IMR-90 (cell line): ENCODE measurements around the gene PARG. TPM values are rescaled to one million over a fixed set of nuclear protein-coding genes. Genes with fewer than 3 reads are reported as not detected.

Experiments used
- ATAC-seq: fragments of 200-7000 bp; cut with Tn5 transposase; 2 replicates; pipeline ENCODE4 v1.9.1; 2020; ENCODE audit warnings: low read depth, mild to moderate bottlenecking, moderate library complexity
- BruUV-seq: library from RNA; stranded (reverse); fragments of 400-500 nt; replicated peaks from 2 replicates; lab custom pipeline; 2021; lab: Mats Ljungman, UMichigan
- CTCF ChIA-PET: fragments of 300-600 bp; formaldehyde crosslinking; extraction: SDS; loops from one replicate; lab custom pipeline; 2021; ENCODE audit warnings: antibody characterized with exemption; lab: Yijun Ruan, JAX
- POLR2A ChIA-PET: fragments of 300-600 bp; sonication (Branson Sonifier 250); formaldehyde crosslinking; loops from one replicate; lab custom pipeline; 2022; ENCODE audit warnings: antibody characterized with exemption; ENCODE audit not compliant: unreplicated experiment; lab: Charles Lee
- DNase-seq: peaks from one replicate; pipeline ENCODE4 v3.0.0; 2013
- H2AFZ ChIP-seq: replicated peaks from 2 replicates; pipeline ENCODE3; 2013; ENCODE audit warnings: low read length, mild to moderate bottlenecking; ENCODE audit not compliant: poor library complexity
- H2AK5ac ChIP-seq: 2 replicates; pipeline ENCODE4 v1.6.1; 2013; ENCODE audit warnings: low read depth, low read length, inconsistent platforms
- H2AK9ac ChIP-seq: replicated peaks from 2 replicates; pipeline ENCODE3; 2013; ENCODE audit warnings: mild to moderate bottlenecking, low read depth, low read length, moderate library complexity; ENCODE audit not compliant: poor library complexity
- H2BK120ac ChIP-seq: 2 replicates; pipeline ENCODE4 v1.6.1; 2013; ENCODE audit warnings: low read depth, low read length, inconsistent platforms
- H2BK15ac ChIP-seq: 3 replicates; pipeline ENCODE4 v1.6.1; 2013; ENCODE audit warnings: low read depth, low read length, inconsistent platforms
- H2BK20ac ChIP-seq: 2 replicates; pipeline ENCODE4 v1.6.1; 2013; ENCODE audit warnings: low read depth, mild to moderate bottlenecking, inconsistent platforms, low read length, moderate library complexity
- H2BK5ac ChIP-seq: 2 replicates; pipeline ENCODE4 v1.6.1; 2013; ENCODE audit warnings: mild to moderate bottlenecking, low read depth, low read length, inconsistent platforms; ENCODE audit not compliant: poor library complexity, severe bottlenecking
- H3K14ac ChIP-seq: replicated peaks from 2 replicates; pipeline ENCODE4 v1.6.1; 2013; ENCODE audit warnings: low read depth, low read length, inconsistent platforms
- H3K18ac ChIP-seq: 2 replicates; pipeline ENCODE4 v1.6.1; 2013; ENCODE audit warnings: low read depth, low read length, control low read depth
- H3K23ac ChIP-seq: 2 replicates; pipeline ENCODE4 v1.6.1; 2013; ENCODE audit warnings: low read depth, low read length, inconsistent platforms
- H3K27ac ChIP-seq: 2 replicates; pipeline ENCODE4 v1.5.1; 2013; ENCODE audit warnings: mild to moderate bottlenecking, control low read depth, low read length; ENCODE audit not compliant: insufficient read depth
- H3K27me3 ChIP-seq: 2 replicates; pipeline ENCODE4 v1.6.1; 2013; ENCODE audit warnings: low read length; ENCODE audit not compliant: control insufficient read depth, insufficient read depth
- H3K36me3 ChIP-seq: 2 replicates; pipeline ENCODE4 v1.6.1; 2013; ENCODE audit warnings: low read length, mixed read lengths; ENCODE audit not compliant: control insufficient read depth, insufficient read depth
- H3K4ac ChIP-seq: 2 replicates; pipeline ENCODE4 v1.6.1; 2013; ENCODE audit warnings: low read depth, low read length, inconsistent platforms
- H3K4me1 ChIP-seq: 2 replicates; pipeline ENCODE4 v1.6.1; 2013; ENCODE audit warnings: low read length, mixed read lengths; ENCODE audit not compliant: control insufficient read depth, insufficient read depth
- H3K4me2 ChIP-seq: 2 replicates; pipeline ENCODE4 v1.6.1; 2013; ENCODE audit warnings: low read depth, mild to moderate bottlenecking, control low read depth, low read length, moderate library complexity
- H3K4me3 ChIP-seq: 2 replicates; pipeline ENCODE4 v1.5.1; 2013; ENCODE audit warnings: low read depth, mild to moderate bottlenecking, control low read depth, low read length, moderate library complexity; ENCODE audit not compliant: insufficient read depth
- H3K56ac ChIP-seq: 2 replicates; pipeline ENCODE4 v1.6.1; 2013; ENCODE audit warnings: low read length, inconsistent platforms; ENCODE audit not compliant: insufficient read depth; ENCODE audit errors: extremely low read depth
- H3K79me1 ChIP-seq, 2 experiments: 2 replicates each; pipeline ENCODE4 v1.6.1; 2013; ENCODE audit warnings: low read length in 2 of 2, inconsistent platforms in 1 of 2, low read depth in 1 of 2
- H3K9ac ChIP-seq: 2 replicates; pipeline ENCODE4 v1.6.1; 2013; ENCODE audit warnings: low read depth, low read length, control low read depth
- H3K9me1 ChIP-seq: 2 replicates; pipeline ENCODE4 v1.6.1; 2013; ENCODE audit warnings: low read length, inconsistent platforms; ENCODE audit not compliant: insufficient read depth
- H3K9me3 ChIP-seq: 2 replicates; pipeline ENCODE4 v1.6.1; 2013; ENCODE audit warnings: low read length; ENCODE audit not compliant: control insufficient read depth, insufficient read depth
- H4K20me1 ChIP-seq: 2 replicates; pipeline ENCODE4 v1.6.1; 2013; ENCODE audit warnings: low read length, inconsistent platforms; ENCODE audit not compliant: insufficient read depth
- H4K5ac ChIP-seq: 2 replicates; pipeline ENCODE4 v1.6.1; 2013; ENCODE audit warnings: mild to moderate bottlenecking, low read depth, low read length, control low read depth
- H4K8ac ChIP-seq, 2 experiments: 2 replicates each; pipeline ENCODE4 v1.6.1; 2013; ENCODE audit warnings: low read depth in 2 of 2, low read length in 2 of 2, control low read depth in 1 of 2, inconsistent platforms in 1 of 2
- H4K91ac ChIP-seq: 2 replicates; pipeline ENCODE4 v1.6.1; 2013; ENCODE audit warnings: low read depth, low read length, inconsistent platforms; ENCODE audit not compliant: insufficient read depth
- CHD1 ChIP-seq: IDR thresholded peaks from 2 replicates; pipeline ENCODE4 v1.6.1; 2012; ENCODE audit warnings: low read depth, low read length, improper control_type of control experiment
- FOS ChIP-seq: fragments of 150-350 bp; IDR thresholded peaks from 2 replicates; pipeline ENCODE4 v1.6.1; 2016; ENCODE audit warnings: low read depth, low read length
- MAZ ChIP-seq: IDR thresholded peaks from 2 replicates; pipeline ENCODE4 v1.6.1; 2012; ENCODE audit warnings: low read depth, mild to moderate bottlenecking, low read length, improper control_type of control experiment, moderate library complexity, borderline replicate concordance
- MXI1 ChIP-seq: IDR thresholded peaks from 2 replicates; pipeline ENCODE4 v1.6.1; 2012; ENCODE audit warnings: low read depth, mild to moderate bottlenecking, low read length, moderate library complexity, borderline replicate concordance
- NFE2L2 ChIP-seq: fragments of 150-350 bp; IDR thresholded peaks from 2 replicates; pipeline ENCODE4 v1.6.1; 2016; ENCODE audit warnings: low read depth, mild to moderate bottlenecking, low read length
- POLR2A ChIP-seq: IDR thresholded peaks from 2 replicates; pipeline ENCODE4 v1.6.1; 2012; ENCODE audit warnings: mild to moderate bottlenecking, low read depth, low read length
- RCOR1 ChIP-seq: IDR thresholded peaks from 2 replicates; pipeline ENCODE4 v1.6.1; 2012; ENCODE audit warnings: mild to moderate bottlenecking, low read length, improper control_type of control experiment; ENCODE audit not compliant: insufficient replicate concordance
- WGBS, 2 experiments: methylation state at CpG; one replicate each; pipeline versions ENCODE4 v1.1.5 to v1.1.7; 2013; ENCODE audit warnings: missing lambda C conversion rate in 2 of 2; ENCODE audit not compliant: insufficient read length in 1 of 2; ENCODE audit errors: extremely low coverage in 2 of 2; 5-methylcytosine and 5-hydroxymethylcytosine counted together
- dilution Hi-C: fragments of 300-500 bp; cut with HindIII; formaldehyde crosslinking; loops from one replicate; pipeline ENCODE4 v1.14.3; 2018; ENCODE audit warnings: low sequenced_read_pairs; ENCODE audit not compliant: unreplicated experiment
- in situ Hi-C: fragments of 300-500 bp; cut with MboI; formaldehyde crosslinking; loops from 3 replicates; pipeline ENCODE4 v1.14.3; 2019; ENCODE audit warnings: low sequenced_read_pairs, inconsistent platforms, mixed read lengths
- intact Hi-C: fragments of 100-400 bp; cut with micrococcal nuclease; formaldehyde crosslinking; loops from 2 replicates; pipeline ENCODE4 v1.10.0; 2022
- polyA plus RNA-seq, 3 experiments: library from polyadenylated mRNA; depleted of rRNA; stranded (reverse); fragments of >200 nt; gene quantifications; 2 replicates each; pipeline ENCODE4 v1.2.3, GENCODE V29; 2012; ENCODE audit warnings: low replicate concordance in 1 of 3
- total RNA-seq: library from RNA; depleted of rRNA; stranded (reverse); fragments of >200 nt; gene quantifications from 2 replicates; pipeline ENCODE4 v1.2.3, GENCODE V29; 2012
- TF ChIP-seq, protein P1 (sequence below): fragments of 150-350 bp; IDR thresholded peaks from 2 replicates; pipeline ENCODE4 v1.6.1; 2017; ENCODE audit warnings: mild to moderate bottlenecking, antibody characterized with exemption, low read length, low read depth
- TF ChIP-seq, protein P2 (sequence below): conservative IDR thresholded peaks from 2 replicates; pipeline ENCODE4 v1.5.1; 2012; ENCODE audit warnings: mild to moderate bottlenecking, low read depth, low read length, improper control_type of control experiment

PARG gene
- total and polyA plus RNA-seq, 2 of the 4 experiments (the other 2 are of a cell fraction), result 8.6 to 24.4 TPM

DNA sequence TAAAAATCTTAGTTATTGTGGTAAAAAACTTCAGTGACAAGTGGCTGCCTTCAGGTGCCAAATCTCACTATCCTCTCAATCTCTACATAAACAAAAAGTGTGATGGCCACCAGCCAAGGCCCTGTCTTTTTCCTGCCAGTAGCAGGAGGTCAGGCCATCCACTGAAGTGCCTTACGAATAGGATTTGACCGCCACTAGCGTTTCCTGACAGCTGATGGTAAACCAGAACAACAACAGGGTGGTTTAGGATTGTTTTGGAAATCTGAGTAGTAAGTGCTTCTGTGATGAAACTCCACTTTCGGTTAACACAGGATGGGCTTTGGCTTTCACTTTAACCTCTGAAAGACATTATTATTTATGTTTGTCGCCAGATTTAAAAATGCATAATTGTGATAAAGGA lies 124.0 kb downstream of the PARG start:
- H3K4me1 ChIP-seq, result no peaks in the 10 kb centered on the region
- no peaks in the 10 kb centered on the region for H3K9me3 ChIP-seq
- no peak overlapping the region for H3K27ac ChIP-seq
- ChIA-PET CTCF (no interaction called here), POLR2A (no interaction called here)
- no peak overlapping the region for H4K91ac ChIP-seq
- no TSS peak for BruUV-seq
- H3K9me1 ChIP-seq, result no peaks in the 10 kb centered on the region
- H2BK5ac ChIP-seq, result no peak overlapping the region
- H3K4me2 ChIP-seq, result no peak overlapping the region
- no peak overlapping the region for H3K9ac ChIP-seq
- dilution Hi-C loops (no loop called here), intact Hi-C loops (no loop called here), in situ Hi-C loops (no loop called here)
- H3K4me3 ChIP-seq, result no peak overlapping the region
- no peak overlapping the region for H4K8ac ChIP-seq
- no peak for DNase-seq
- H3K36me3 ChIP-seq, result peaks cover 13% of the 10 kb centered on the region
- no peak overlapping the region for H4K5ac ChIP-seq
- H3K56ac ChIP-seq, result no peak overlapping the region
- no peaks in the 10 kb centered on the region for H3K27me3 ChIP-seq
- no CpG with 5 or more reads among the region's 5 CpGs for WGBS, 2 experiments
- H2AFZ ChIP-seq, result no peak overlapping the region
- no peak overlapping the region for H3K4ac ChIP-seq
- no peaks in the 10 kb centered on the region for H4K20me1 ChIP-seq
- no peak overlapping the region for H2AK5ac ChIP-seq
- no peak overlapping the region for H2BK120ac ChIP-seq
- H2AK9ac ChIP-seq, result no peak overlapping the region
- TF ChIP-seq MAZ (no peak), RCOR1 (no peak), CHD1 (no peak), MXI1 (no peak), POLR2A (no peak), NFE2L2 (no peak), FOS (no peak)
- TF ChIP-seq, protein P1, sequence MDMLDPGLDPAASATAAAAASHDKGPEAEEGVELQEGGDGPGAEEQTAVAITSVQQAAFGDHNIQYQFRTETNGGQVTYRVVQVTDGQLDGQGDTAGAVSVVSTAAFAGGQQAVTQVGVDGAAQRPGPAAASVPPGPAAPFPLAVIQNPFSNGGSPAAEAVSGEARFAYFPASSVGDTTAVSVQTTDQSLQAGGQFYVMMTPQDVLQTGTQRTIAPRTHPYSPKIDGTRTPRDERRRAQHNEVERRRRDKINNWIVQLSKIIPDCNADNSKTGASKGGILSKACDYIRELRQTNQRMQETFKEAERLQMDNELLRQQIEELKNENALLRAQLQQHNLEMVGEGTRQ, result no peak
- TF ChIP-seq, protein P2, sequence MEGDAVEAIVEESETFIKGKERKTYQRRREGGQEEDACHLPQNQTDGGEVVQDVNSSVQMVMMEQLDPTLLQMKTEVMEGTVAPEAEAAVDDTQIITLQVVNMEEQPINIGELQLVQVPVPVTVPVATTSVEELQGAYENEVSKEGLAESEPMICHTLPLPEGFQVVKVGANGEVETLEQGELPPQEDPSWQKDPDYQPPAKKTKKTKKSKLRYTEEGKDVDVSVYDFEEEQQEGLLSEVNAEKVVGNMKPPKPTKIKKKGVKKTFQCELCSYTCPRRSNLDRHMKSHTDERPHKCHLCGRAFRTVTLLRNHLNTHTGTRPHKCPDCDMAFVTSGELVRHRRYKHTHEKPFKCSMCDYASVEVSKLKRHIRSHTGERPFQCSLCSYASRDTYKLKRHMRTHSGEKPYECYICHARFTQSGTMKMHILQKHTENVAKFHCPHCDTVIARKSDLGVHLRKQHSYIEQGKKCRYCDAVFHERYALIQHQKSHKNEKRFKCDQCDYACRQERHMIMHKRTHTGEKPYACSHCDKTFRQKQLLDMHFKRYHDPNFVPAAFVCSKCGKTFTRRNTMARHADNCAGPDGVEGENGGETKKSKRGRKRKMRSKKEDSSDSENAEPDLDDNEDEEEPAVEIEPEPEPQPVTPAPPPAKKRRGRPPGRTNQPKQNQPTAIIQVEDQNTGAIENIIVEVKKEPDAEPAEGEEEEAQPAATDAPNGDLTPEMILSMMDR, result no peak
- no peaks in the 10 kb centered on the region for H3K79me1 ChIP-seq
- no peak overlapping the region for H3K18ac ChIP-seq
- no peak overlapping the region for H2BK15ac ChIP-seq
- no peak overlapping the region for H3K14ac ChIP-seq
- no peak overlapping the region for H2BK20ac ChIP-seq
- no peak overlapping the region for H3K23ac ChIP-seq
- ATAC-seq, result no peak
